Caki2 (cell line): ENCODE measurements around the gene PPP2R3B. TPM values are rescaled to one million over a fixed set of nuclear protein-coding genes. Genes with fewer than 3 reads are reported as not detected.
"Not testable (repeated sequence)": the region's sequence is repeated elsewhere in the genome, so short reads cannot be mapped to it uniquely, and the experiment has no call there.

Source experiments
- DNase-seq: peaks from one replicate; pipeline ENCODE4 v3.0.0-alpha.2; 2015; ENCODE audit warnings: low read depth
- in situ Hi-C: cut with HindIII; loops from 2 replicates; pipeline ENCODE4 v1.10.0; 2016; ENCODE audit warnings: low sequenced_read_pairs, low pct_unique_long_range_greater_than_20kb, mixed read lengths
- total RNA-seq: library from RNA; depleted of rRNA; stranded (reverse); fragments of >200 nt; shearing (Covaris generic); gene quantifications from 2 replicates; pipeline ENCODE4 v1.2.3, GENCODE V29; 2014; ENCODE audit warnings: low replicate concordance

PPP2R3B gene
- total RNA-seq, 1 experiment from 2014 or later = 16.3 TPM

DNA sequence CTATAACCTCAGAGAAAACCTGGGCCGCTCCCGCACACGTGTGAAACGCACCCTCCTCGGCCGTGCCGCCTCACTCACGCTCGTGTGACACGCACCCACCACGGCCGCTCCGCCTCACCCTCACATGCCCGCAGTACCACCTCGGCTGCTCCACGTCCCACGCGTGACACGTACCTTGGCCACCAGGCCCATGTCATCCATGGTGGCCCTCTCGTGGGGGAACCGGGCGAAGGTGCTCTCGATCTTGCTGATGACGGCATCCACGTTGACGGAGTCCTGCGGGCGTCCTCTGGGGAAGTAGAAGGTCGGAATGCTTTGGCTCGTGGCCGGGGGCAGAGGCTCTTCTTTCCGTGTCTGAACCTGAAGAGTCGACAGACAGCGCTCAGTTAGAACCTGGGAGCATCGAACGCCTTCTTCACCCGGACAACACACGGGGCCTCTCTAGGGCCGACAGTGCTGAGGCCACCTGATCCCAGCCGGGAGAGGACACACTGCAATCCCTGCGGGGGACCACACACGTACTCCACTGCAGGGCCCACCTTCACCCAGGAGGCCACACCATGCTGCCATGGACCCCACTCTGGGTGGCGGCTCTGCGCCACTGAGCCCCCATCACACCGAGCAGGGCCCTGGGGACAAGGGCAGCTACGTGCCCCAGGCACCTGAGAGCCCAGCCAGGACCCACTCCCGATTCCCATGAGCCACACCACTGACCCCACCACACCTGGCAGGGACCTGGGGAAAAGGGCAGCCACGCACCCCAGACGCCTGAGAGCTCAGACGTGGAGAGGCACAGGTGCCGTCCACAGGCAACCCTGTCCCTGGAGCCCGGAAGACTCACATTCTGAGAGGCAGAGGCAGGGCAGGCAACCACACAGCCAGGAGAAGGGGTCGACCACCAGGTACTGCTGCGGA is 25.2 kb downstream of the PPP2R3B start:
- no peak for DNase-seq
- in situ Hi-C loops = no loop called here

DNA sequence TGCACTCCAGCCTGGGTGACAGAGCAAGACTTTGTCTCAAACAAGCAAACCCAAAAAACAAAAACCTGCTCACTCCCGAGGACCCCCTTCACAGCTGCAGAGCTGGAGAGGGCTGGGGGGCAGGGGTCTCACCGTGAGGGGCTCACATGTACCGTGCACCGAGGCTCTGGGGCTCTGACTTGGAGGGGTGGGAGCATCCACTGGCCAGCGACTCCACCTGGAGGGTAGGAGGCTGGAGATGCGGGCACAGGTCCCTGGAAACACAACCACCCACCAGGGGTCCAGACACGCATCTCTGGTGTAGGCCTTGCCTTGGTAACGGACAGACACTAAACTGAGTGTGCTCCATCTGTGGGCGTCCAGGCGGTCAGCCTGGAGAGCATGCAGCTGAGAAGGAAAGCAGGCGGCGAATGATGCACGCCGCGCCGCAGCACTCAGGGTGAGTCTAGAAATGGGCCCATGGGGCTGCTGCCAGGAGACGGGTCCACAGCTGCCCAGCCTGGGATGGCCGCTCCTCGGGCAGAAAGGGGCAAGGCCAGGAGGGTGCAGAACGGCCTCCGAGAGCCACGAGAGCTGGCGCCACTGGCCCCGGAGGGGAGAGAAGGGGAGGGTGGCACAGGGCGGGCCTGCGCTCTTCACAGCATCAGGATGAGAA is 26.1 kb downstream of the PPP2R3B start:
- in situ Hi-C loops = no loop called here
- DNase-seq = no peak

DNA sequence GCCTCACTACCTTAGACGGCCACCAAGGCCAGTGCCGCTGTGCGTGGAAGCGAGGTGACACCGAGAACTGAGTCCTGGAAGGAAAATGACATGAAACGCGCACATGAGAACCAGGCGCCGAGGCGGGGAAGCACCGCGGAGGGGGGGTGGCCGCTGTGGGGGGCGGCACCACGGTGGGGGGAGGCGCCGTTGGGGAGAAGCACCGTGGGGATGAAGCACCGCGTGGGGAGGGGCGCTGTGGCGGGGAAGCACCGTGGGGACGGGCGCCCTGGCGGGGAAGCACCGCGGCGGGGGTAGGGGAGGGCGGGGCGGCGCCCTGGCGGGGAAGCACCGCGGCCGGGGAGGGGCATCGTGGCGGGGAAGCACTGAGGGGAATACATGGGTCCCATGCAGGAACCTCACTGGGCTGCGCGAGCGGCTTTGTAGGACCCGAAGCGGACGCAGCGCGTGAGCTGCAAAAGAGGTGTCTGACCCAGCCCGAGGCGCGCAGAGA is 28.0 kb downstream of the PPP2R3B start:
- in situ Hi-C loops = no loop called here
- no peak for DNase-seq

DNA sequence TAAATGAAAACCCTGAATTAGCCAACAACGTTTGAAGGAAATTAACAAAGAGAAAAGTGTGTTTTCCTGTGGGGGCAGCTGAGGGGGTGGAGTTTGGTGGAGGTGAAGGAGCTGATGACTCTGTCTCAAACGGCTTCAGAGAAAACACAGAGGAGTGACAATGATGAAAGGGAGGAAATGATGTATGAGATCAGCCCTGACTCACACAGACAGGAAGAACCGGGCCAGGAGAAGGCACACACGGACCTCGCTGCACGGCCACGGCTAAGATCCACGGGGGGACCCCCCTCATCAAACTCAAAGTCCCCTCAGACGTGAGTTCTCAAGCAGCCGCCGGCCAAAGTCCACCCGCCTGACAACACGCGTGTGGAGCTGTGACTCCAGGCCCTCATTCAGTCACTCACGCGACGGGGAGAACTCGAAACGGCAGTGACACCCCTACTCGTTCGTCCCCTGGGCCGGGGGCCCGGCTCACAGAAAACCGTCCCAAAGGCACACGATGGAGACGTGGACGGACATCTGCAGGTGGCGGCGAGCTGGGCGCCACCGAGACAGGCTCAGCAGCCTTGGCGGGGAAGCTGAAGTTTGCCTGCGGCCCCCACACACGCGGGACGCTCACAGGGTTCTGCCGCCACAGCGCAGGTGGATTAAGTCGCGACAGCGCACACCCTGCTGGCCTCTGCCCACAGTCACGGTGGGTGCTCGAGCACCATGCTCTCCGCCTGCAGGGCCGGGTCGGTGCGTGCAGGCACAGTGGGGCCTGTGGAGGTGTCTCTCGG is 28.8 kb downstream of the PPP2R3B start:
- DNase-seq = no peak
- in situ Hi-C loops = no loop called here

DNA sequence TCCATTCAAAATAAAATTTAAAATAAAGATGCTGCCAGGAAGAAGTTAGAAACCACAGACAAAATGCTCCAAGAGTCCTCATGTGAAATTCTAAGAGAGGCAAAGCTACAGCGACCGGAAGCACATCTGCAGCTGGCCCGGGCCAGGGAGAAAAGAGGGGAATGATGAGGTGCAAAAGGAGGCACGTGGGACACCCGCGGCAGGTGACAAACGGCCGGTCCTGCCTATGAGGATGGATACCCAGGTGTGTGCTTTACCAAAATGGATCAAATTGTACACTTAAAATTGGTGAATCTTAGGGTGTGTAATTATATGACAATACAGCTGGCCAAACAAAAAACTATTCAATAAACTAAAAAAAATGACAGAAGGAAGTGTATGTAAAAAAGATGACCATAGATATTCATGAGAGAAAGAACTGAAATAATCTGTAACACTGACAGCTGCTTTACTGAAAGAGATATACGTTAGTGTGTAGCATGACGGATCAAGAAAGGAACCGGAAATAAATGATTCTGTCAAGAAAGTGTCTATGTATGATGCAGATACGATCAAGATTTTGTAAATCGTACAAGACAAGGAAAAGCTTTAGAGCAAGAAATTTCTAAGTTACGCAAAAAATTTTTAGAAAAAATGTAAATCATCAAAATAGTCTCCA is 29.5 kb downstream of the PPP2R3B start:
- in situ Hi-C loops = no loop called here
- DNase-seq = no peak

DNA sequence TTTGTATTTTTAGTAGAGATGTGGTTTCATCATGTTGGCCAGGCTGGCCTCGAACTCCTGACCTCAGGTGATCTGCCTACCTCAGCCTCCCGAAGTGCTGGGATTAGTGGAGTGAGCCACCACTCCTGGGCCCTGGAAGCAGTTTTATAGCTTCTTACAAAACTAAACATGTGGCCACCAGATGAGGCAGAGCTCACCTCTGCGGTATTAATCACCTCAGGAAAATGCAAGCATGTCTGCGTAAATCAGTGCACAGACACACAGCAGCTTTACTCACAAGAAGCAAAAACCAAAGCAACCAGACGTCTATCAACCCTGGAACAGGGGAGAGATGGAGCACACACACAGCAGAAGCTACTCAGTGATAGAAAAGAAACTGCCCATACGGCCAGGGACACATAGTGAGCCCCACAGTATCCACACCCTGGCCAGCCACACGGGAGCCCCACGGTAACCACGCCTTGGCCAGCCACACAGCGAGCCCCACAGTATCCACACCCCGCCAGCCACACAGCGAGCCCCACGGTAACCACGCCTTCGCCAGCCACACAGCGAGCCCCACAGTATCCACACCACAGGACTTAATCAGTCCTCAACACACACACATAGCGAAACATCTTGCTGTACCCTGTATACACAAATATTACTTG is 30.2 kb downstream of the PPP2R3B start:
- no peak for DNase-seq

DNA sequence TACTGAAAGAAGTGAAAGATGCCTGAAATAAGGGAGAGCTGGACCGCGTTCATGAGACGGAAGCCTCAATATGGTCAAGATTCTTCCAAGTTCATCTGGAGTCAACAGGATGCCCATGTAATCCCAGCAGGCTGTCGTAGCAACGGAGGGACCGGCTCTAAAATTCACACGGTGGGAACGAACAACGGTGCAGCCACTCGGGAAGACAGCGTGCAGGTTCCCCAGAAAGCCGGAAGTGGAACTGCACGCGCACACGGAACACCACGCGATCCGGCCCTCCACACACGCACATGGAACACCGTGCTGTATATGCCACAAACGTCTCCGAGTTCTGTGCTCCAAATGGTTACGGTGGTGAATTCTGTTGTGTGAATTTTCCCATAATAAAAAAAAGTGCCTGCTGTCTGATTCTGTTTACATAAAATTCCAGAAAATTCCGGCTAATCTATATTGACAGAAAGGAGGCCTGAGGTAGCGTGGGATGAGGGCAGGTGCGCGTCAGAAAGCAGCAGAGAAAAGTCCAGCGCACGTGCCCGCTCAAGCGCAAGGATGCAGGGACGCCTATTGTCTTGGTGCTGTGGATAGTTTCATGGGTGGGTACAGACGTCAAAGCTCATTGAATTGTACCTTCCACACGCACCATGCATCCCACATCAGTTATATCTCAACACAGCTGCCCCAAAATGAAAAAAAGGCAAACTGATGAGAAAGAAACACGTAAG is 31.2 kb downstream of the PPP2R3B start:
- DNase-seq = no peak
- in situ Hi-C loops = no loop called here

More for the DNA sequence above, 30.2 kb downstream of the PPP2R3B start:
- in situ Hi-C loops = no loop called here

DNA sequence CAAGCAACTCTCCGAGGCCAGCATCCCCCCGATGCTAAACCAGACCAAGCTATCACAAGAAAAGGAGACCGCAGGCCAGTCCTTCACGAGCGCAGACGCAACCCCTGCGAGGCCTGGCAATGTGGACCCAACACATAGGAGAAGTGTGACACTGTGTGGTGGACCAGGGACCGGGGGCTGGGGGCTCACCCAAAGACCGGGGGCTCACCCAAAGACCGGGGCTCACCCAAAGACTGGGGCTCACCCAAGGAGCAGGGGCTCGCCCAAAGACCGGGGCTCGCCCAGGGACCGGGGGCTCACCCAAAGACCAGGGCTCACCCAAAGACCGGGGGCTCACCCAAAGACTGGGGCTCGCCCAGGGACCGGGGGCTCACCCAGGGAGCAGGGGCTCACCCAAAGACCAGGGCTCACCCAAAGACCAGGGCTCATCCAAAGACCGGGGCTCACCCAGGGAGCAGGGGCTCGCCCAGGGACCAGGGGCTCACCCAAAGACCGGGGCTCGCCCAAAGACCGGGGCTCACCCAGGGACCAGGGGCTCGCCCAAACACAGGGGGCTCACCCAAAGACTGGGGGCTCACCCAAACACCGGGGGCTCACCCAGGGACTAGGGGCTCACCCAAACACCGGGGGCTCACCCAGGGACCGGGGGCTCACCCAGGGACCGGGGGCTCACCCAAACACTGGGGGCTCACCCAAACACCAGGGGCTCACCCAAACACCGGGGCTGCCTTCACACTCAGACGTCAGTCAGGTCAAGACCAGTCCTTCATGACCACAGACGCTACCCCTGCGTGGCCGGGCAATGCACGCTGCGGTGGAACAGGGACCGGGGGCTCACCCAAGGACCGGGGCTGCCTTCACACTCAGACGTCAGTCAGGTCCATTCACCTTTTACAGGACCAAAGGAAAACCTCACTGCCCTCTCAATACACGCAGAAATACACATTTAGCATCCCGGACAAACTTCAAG is 32.9 kb downstream of the PPP2R3B start:
- DNase-seq = no peak
- in situ Hi-C loops = no loop called here

DNA sequence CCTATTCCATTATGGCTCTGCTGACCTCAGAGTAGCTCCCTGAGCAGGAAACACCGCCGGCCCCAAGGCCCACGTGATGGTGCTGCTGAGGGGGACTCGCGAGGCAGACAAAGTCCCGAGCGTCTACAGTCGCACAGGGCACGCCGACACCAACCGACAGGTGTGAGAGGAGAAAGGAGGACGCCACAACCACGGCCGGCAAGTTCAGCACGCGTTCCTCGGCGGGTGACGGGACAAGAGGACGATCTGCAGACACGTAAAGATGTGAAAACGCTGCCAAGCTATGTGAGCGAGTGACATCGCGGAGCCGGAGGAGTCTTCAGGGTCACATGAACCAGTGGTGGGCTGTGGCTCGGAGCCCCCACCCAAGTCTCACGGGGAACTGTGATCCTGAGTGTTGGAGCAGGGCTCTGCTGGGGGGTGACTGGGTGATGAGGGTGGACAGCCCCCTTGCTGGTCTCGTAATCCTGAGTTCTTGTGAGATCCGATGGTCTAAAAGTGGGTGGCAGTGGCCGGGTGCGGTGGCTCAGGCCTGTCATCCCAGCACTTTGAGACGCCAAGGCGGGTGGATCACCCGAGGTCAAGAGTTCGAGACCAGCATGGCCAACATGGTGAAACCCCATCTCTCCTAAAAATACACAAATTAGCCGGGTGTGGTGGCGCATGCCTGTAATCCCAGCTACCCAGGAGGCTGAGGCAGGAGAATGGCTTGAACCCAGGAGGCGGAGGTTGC is 34.0 kb downstream of the PPP2R3B start:
- no peak for DNase-seq
- in situ Hi-C loops = no loop called here

DNA sequence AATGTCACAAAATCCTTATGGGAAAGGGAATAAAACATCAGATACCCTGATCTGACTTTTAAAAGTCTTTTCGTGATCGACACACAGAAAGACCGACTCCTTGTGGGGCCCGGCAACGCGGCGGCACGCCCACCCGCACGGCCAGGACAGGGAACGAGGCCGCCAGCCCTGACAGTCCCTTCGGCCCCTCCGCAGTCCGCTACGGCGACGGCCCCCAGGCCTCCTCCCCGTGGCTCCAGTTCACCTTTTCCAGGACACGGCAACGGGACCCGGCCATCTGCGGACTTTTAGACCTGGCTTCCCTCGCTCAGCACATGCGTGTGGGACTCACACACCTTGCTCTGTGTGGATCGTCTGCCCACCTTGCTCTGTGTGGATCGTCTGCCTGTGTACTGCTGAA is 34.5 kb downstream of the PPP2R3B start:
- in situ Hi-C loops = no loop called here
- no peak for DNase-seq

DNA sequence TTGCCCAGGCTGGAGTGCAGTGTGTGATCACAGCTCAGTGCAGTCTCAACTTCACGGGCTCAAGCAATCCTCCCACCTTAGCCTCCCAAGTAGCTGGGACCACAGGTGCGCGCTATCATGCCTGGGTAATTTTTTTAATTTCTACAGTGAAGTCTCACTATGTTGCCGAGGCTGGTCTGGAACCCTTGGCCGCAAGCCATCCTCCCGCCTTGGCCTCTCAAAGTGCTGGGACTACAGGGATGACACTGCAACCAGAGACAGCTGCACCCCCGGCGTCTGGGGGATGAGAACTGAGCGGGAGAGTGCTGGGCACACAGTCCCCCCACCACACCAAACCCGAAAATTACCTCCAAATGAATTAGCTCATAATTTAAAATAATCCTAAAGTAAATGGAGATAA is 35.0 kb downstream of the PPP2R3B start:
- no peak for DNase-seq
- in situ Hi-C loops = no loop called here

DNA sequence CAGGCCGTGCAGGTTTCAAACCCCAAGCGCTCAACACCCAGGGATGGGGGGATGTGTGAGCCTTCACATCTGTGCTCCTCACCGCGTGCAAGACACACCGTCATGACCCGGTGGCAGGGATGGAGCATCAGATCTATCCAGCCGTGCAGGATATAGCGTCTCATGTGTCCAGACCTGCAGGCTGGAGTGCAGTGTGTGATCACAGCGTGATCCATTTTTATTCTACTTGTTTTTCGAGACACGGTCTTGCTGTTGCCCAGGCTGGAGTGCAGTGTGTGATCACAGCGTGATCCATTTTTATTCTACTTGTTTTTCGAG is 35.4 kb downstream of the PPP2R3B start:
- in situ Hi-C loops, DNase-seq: not testable (repeated sequence)

DNA sequence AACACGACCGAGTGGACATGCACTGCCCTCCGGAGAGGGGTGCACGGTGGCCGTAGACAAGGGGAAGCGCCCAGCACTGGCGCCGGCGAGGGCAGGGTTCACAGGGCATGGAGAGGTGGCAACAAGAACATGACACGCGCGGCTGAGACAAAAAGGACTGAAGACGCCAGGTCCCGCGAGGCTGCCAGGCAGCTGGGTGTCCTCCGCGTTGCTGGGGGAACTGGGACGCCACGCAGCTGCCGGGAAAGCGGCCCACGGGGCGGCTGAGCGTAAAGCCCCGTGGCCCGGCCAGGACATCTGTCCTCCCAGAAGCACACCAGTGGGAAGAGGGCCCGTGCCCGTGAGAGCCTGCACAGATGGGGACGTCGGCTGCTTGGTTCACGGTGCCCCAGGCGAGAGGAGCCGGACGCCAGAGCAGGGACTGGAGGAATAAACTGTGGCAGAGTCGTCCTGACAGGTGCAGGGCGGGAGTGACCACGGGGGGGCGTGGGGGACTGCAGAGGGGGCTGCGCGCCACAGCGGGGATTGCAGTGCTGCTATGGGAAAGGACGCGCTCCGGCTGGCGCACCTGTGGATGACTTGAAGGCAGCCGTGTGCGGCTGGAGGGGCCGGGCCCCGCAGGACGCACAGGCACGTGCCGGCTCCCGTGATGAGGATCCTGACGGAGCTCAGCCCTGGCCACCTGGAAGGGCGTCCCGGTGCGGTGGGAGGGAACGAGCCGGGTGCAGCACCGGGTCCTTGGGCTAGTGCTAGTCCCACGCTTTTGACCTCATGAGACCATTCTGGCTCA is 36.0 kb downstream of the PPP2R3B start:
- in situ Hi-C loops = no loop called here

DNA sequence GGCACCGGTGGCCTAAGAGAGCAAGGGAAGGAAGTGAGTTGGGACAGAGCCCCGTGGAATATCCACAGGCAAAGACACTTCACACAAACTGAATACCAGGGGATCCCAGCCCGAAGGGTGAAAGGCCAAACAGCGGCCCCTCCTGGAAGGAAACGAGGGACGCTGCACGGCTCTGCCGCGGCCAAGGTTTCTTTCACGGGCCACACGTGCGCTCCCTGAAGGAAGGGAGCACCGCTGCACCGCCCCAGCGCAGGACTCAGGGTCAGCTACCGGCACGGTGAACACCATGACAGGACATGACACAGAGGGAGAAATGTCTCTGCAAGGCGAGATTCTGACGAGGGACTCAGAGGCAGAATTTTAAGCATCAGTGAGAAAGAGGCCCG is 36.6 kb downstream of the PPP2R3B start:
- in situ Hi-C loops = no loop called here
- no peak for DNase-seq

More for the DNA sequence above, 36.0 kb downstream of the PPP2R3B start:
- no peak for DNase-seq

DNA sequence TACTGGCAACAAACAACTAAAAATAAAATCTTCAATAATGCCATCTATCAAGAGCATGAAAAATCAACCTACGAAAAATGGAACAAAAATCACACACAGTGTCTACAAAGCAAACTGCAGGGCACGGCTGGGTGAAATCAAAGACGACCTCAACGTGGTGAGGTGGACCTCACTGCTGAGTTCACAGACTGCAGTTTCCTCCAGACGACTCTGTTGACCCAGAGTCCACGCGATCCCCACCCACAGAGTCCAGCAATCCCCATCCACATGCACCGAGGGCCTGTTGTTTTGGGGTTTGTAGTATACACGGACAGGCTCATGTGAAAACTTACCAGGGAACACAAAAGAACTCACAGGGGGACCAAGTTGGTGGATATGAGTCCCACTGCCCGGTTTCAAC is 37.0 kb downstream of the PPP2R3B start:
- in situ Hi-C loops = no loop called here
- no peak for DNase-seq
